ENCODE data around the gene NR3C1.

- TF ChIP-seq EP300 (conservative IDR thresholded peaks at IDR 0.05; ENCODE audit: poor library complexity, severe bottlenecking) = no peak
- TF ChIP-seq, protein P1, sequence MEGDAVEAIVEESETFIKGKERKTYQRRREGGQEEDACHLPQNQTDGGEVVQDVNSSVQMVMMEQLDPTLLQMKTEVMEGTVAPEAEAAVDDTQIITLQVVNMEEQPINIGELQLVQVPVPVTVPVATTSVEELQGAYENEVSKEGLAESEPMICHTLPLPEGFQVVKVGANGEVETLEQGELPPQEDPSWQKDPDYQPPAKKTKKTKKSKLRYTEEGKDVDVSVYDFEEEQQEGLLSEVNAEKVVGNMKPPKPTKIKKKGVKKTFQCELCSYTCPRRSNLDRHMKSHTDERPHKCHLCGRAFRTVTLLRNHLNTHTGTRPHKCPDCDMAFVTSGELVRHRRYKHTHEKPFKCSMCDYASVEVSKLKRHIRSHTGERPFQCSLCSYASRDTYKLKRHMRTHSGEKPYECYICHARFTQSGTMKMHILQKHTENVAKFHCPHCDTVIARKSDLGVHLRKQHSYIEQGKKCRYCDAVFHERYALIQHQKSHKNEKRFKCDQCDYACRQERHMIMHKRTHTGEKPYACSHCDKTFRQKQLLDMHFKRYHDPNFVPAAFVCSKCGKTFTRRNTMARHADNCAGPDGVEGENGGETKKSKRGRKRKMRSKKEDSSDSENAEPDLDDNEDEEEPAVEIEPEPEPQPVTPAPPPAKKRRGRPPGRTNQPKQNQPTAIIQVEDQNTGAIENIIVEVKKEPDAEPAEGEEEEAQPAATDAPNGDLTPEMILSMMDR (IDR thresholded peaks at IDR 0.05; ENCODE audit: poor library complexity, severe bottlenecking) = no peak
Measured at GRCh38 chr5:143370440-143370839, 33.0 kb downstream of the NR3C1 start.

Data from neural cell (in vitro differentiated cells).